Choroid plexus epithelial cell (primary cell): ENCODE data around the gene FAM174A.

Experiments
- DNase-seq: peaks from one replicate; pipeline ENCODE4 v3.0.0-alpha.2; 2010; ENCODE audit warnings: low read depth
- H3K4me3 ChIP-seq: 2 replicates; pipeline ENCODE4 v1.5.1; 2011; ENCODE audit warnings: low read depth, mild to moderate bottlenecking, control low read depth, low read length, moderate library complexity
- TF ChIP-seq, protein P1 (sequence below): conservative IDR thresholded peaks from 2 replicates; pipeline ENCODE4 v1.5.1; 2011; ENCODE audit warnings: low read depth, mild to moderate bottlenecking, control low read depth, inconsistent platforms, low read length, moderate library complexity

The FAM174A gene

DNA sequence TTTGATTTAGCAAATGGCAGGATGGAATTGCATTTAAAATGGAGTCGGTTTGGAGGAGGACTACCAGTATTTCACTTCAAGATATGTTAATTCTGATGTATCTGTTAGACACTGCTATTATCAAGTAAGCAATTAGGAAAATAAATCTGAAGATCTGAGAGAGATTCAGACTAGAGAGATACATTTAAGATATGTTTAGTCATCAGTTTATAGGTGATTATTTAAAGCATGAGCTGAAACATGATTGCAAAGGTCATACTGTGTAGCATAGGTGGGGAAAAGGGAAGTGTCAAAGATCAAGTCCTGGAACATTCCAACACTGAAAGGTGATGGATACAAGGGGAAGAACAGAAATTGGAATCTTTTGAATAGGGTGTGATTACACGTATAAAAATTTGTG lies 79.1 kb downstream of the FAM174A start:
- no peak overlapping the region for H3K4me3 ChIP-seq
- DNase-seq, result no peak
- TF ChIP-seq, protein P1, sequence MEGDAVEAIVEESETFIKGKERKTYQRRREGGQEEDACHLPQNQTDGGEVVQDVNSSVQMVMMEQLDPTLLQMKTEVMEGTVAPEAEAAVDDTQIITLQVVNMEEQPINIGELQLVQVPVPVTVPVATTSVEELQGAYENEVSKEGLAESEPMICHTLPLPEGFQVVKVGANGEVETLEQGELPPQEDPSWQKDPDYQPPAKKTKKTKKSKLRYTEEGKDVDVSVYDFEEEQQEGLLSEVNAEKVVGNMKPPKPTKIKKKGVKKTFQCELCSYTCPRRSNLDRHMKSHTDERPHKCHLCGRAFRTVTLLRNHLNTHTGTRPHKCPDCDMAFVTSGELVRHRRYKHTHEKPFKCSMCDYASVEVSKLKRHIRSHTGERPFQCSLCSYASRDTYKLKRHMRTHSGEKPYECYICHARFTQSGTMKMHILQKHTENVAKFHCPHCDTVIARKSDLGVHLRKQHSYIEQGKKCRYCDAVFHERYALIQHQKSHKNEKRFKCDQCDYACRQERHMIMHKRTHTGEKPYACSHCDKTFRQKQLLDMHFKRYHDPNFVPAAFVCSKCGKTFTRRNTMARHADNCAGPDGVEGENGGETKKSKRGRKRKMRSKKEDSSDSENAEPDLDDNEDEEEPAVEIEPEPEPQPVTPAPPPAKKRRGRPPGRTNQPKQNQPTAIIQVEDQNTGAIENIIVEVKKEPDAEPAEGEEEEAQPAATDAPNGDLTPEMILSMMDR, result no peak

DNA sequence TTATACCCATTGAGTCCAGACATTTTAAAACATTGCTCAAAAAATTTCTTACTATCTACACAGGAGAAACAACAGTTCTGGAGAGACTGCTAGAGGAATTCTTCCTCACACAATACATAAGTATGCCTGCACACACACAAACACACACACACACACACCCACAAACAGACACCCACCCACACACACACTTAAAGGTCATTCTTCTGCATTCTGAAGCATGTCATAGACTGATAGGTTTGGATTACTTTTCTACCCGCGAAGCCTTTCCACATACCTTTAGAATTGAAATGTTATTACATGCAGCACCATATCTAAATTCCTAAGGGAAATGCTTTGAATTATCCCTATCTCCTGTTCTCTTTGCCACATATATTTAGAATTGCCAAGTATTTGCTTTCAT lies 80.2 kb downstream of the FAM174A start:
- peak; percentile 9 for DNase-seq
- TF ChIP-seq, protein P1, result no peak
- no peak overlapping the region for H3K4me3 ChIP-seq

DNA sequence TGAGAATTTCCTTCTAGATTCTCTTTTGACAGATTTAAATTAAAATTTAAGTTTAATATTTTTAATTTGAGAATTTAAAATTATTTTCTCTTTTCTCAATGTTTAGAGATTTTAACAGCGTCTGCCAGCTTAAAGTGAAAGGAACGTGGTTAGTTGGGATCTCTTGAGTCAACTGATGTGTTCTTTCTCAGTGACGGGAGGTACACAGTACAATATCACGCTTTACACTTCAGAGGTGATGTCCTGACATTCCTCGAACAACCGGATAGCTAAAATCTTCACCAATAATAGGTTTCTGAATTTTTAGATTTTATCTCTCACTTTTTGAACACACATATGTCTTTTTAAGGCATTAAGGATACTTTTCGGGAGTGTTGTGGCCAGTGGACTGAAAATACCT lies 81.1 kb downstream of the FAM174A start:
- no peak overlapping the region for H3K4me3 ChIP-seq
- DNase-seq, result no peak
- TF ChIP-seq, protein P1, result no peak

DNA sequence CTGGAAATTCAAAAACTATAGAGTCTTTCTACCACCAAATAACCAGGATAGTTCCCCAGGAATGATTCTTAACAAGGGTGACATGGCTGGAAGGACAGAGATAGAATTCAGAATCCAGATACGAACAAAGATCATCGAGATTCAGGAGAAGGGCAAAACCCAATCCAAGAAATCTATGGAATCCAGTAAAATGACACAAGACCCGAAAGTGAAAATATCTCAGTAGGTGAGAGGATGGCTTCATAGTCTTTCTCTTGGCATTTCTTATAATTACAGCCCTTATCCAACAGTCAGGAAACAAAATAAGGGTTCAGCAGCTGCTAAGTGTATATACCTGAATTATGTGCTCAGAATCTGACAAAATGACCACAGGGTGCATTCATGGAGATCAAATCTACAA lies 81.8 kb downstream of the FAM174A start:
- TF ChIP-seq, protein P1, result no peak
- no peak for DNase-seq

DNA sequence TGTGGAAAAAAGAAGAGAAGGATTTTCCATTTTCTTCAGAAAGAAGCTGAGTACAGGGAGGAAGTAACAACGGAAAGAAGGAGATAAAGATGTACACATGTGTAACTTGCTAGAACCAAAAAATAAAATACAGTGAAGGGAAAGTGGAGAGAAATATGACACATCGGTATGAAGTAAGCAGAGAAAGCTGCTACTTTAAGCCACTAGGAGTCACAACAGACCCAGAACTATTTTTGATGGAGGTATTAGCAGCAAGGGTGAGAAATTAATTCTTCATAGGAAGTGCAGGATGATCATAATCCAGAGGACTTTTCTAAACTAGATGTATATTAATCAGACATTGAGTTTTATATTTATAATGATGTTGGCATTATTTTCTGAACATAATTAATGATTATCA lies 88.5 kb downstream of the FAM174A start:
- TF ChIP-seq, protein P1, result peak; percentile 74
- no peak overlapping the region for H3K4me3 ChIP-seq
- peak; percentile 78 for DNase-seq

More for the DNA sequence above, 81.8 kb downstream of the FAM174A start:
- no peak overlapping the region for H3K4me3 ChIP-seq

DNA sequence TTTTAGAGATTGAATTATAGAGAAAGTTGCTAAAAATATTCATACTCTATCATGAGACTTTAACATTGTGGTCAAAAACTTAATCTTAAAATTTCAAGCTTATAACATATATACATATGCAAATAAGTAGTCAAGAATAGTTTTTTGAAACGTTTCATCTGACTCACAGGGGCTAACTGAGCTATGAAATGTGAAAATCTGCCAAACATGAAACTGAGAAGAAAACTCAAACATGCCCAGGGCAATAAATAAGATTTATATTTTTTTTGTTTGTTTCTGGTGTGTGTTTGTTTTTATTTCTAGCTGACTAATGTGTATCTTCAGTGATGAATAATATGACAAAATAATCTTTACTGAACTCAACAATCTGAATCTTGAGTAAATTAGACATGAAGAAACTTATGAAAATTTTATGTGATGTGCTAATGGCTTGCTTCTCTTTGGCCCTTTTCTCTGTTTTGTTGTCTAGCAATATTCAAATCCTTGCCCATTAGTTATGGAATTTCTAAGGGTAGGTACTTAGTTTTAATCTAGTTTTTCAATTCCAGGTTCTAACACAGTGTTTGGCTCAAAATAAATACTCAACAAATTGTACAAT lies 99.9 kb downstream of the FAM174A start:
- TF ChIP-seq, protein P1, result no peak
- no peak overlapping the region for H3K4me3 ChIP-seq
- DNase-seq, result no peak
